HEK293 (cell line): Measurements from ENCODE around the gene KMT2A.

Experiments used
- GLI2 ChIP-seq: fragments of 450-650 bp; formaldehyde crosslinking; IDR thresholded peaks from 2 replicates; pipeline ENCODE4; 2017; ENCODE audit warnings: missing biosample characterization, missing genetic modification characterization, low read depth, borderline replicate concordance
- GLIS2 ChIP-seq: fragments of 450-650 bp; formaldehyde crosslinking; IDR thresholded peaks from 2 replicates; pipeline ENCODE4 v1.5.1; 2016; ENCODE audit warnings: missing biosample characterization, missing genetic modification characterization
- KLF9 ChIP-seq: fragments of 450-650 bp; formaldehyde crosslinking; IDR thresholded peaks from 2 replicates; pipeline ENCODE4 v1.5.1; 2016; ENCODE audit warnings: missing biosample characterization, missing genetic modification characterization, low read depth
- MZF1 ChIP-seq: fragments of 450-650 bp; formaldehyde crosslinking; IDR thresholded peaks from 2 replicates; pipeline ENCODE4 v1.5.1; 2017; ENCODE audit warnings: missing biosample characterization, missing genetic modification characterization, borderline replicate concordance
- PRDM6 ChIP-seq: fragments of 450-650 bp; formaldehyde crosslinking; IDR thresholded peaks from 2 replicates; pipeline ENCODE4 v1.5.1; 2017; ENCODE audit warnings: missing biosample characterization, missing genetic modification characterization
- SALL2 ChIP-seq: fragments of 450-650 bp; formaldehyde crosslinking; IDR thresholded peaks from 2 replicates; pipeline ENCODE4 v1.5.0; 2017; ENCODE audit warnings: missing biosample characterization, mild to moderate bottlenecking, missing genetic modification characterization, borderline replicate concordance
- SP7 ChIP-seq: fragments of 450-650 bp; formaldehyde crosslinking; IDR thresholded peaks from 2 replicates; pipeline ENCODE4 v1.5.1; 2016; ENCODE audit warnings: missing biosample characterization, missing genetic modification characterization
- ZBTB17 ChIP-seq: fragments of 450-650 bp; formaldehyde crosslinking; IDR thresholded peaks from 2 replicates; pipeline ENCODE4 v1.5.1; 2016; ENCODE audit warnings: missing biosample characterization, missing genetic modification characterization
- ZBTB20 ChIP-seq: fragments of 450-650 bp; formaldehyde crosslinking; IDR thresholded peaks from 2 replicates; pipeline ENCODE4 v1.5.1; 2016; ENCODE audit warnings: missing biosample characterization, missing genetic modification characterization
- ZBTB21 ChIP-seq: fragments of 450-650 bp; formaldehyde crosslinking; IDR thresholded peaks from 2 replicates; pipeline ENCODE4 v1.5.1; 2017; ENCODE audit warnings: missing biosample characterization, missing genetic modification characterization
- ZNF112 ChIP-seq: fragments of 450-650 bp; formaldehyde crosslinking; IDR thresholded peaks from 2 replicates; pipeline ENCODE4 v1.5.0; 2017; ENCODE audit warnings: missing biosample characterization, missing genetic modification characterization
- ZNF211 ChIP-seq: fragments of 450-650 bp; formaldehyde crosslinking; IDR thresholded peaks from 2 replicates; pipeline ENCODE4 v1.5.1; 2016; ENCODE audit warnings: low read depth, missing biosample characterization, missing genetic modification characterization
- ZNF239 ChIP-seq: fragments of 450-650 bp; formaldehyde crosslinking; IDR thresholded peaks from 2 replicates; pipeline ENCODE4 v1.5.1; 2016; ENCODE audit warnings: missing biosample characterization, missing genetic modification characterization
- ZNF280D ChIP-seq: fragments of 450-650 bp; formaldehyde crosslinking; IDR thresholded peaks from 2 replicates; pipeline ENCODE4 v1.5.1; 2016; ENCODE audit warnings: missing biosample characterization, missing genetic modification characterization
- ZNF341 ChIP-seq: fragments of 450-650 bp; formaldehyde crosslinking; IDR thresholded peaks from 2 replicates; pipeline ENCODE4; 2016; ENCODE audit warnings: low read depth, missing biosample characterization, missing genetic modification characterization
- ZNF404 ChIP-seq: fragments of 450-650 bp; formaldehyde crosslinking; IDR thresholded peaks from 2 replicates; pipeline ENCODE4 v1.5.1; 2017; ENCODE audit warnings: missing biosample characterization, missing genetic modification characterization
- ZNF48 ChIP-seq: fragments of 450-650 bp; formaldehyde crosslinking; IDR thresholded peaks from 2 replicates; pipeline ENCODE4 v1.5.1; 2016; ENCODE audit warnings: missing biosample characterization, missing genetic modification characterization
- ZNF513 ChIP-seq: fragments of 450-650 bp; IDR thresholded peaks from 2 replicates; pipeline ENCODE4 v1.5.1; 2018; ENCODE audit warnings: missing biosample characterization, missing genetic modification characterization
- ZNF549 ChIP-seq: fragments of 450-650 bp; IDR thresholded peaks from 2 replicates; pipeline ENCODE4 v1.5.1; 2018; ENCODE audit warnings: missing biosample characterization, missing genetic modification characterization, mild to moderate bottlenecking, inconsistent platforms, moderate library complexity
- ZNF555 ChIP-seq: fragments of 450-650 bp; formaldehyde crosslinking; conservative IDR thresholded peaks from 2 replicates; pipeline ENCODE4 v1.5.1; 2017; ENCODE audit warnings: missing biosample characterization, mild to moderate bottlenecking, missing genetic modification characterization, inconsistent platforms
- ZNF558 ChIP-seq: fragments of 450-650 bp; formaldehyde crosslinking; IDR thresholded peaks from 2 replicates; pipeline ENCODE4 v1.5.1; 2016; ENCODE audit warnings: missing biosample characterization, missing genetic modification characterization
- ZNF600 ChIP-seq: fragments of 450-650 bp; formaldehyde crosslinking; IDR thresholded peaks from 2 replicates; pipeline ENCODE4 v1.5.1; 2016; ENCODE audit warnings: missing biosample characterization, missing genetic modification characterization
- ZNF626 ChIP-seq: fragments of 450-650 bp; sonication (Bioruptor Pico); formaldehyde crosslinking; IDR thresholded peaks from 2 replicates; pipeline ENCODE4 v1.5.1; 2018; ENCODE audit warnings: missing biosample characterization, missing genetic modification characterization, inconsistent platforms
- ZNF629 ChIP-seq: fragments of 450-650 bp; formaldehyde crosslinking; IDR thresholded peaks from 2 replicates; pipeline ENCODE4 v1.5.1; 2017; ENCODE audit warnings: missing biosample characterization, missing genetic modification characterization
- ZNF677 ChIP-seq: fragments of 450-650 bp; IDR thresholded peaks from 2 replicates; pipeline ENCODE4 v1.5.0; 2018; ENCODE audit warnings: missing biosample characterization, mild to moderate bottlenecking, missing genetic modification characterization, moderate library complexity
- ZNF792 ChIP-seq: fragments of 450-650 bp; formaldehyde crosslinking; IDR thresholded peaks from 2 replicates; pipeline ENCODE4 v1.5.1; 2016; ENCODE audit warnings: missing biosample characterization, missing genetic modification characterization
- ZNF843 ChIP-seq: fragments of 450-650 bp; formaldehyde crosslinking; IDR thresholded peaks from 2 replicates; pipeline ENCODE4 v1.5.1; 2016; ENCODE audit warnings: missing biosample characterization, missing genetic modification characterization
- ZSCAN23 ChIP-seq: fragments of 450-650 bp; formaldehyde crosslinking; IDR thresholded peaks from 2 replicates; pipeline ENCODE4 v1.5.1; 2016; ENCODE audit warnings: missing biosample characterization, missing genetic modification characterization
- ZSCAN30 ChIP-seq: fragments of 450-650 bp; IDR thresholded peaks from 2 replicates; pipeline ENCODE4 v1.5.1; 2018; ENCODE audit warnings: missing biosample characterization, mild to moderate bottlenecking, missing genetic modification characterization, moderate library complexity
- TF ChIP-seq, protein P1 (sequence below): fragments of 450-650 bp; formaldehyde crosslinking; IDR thresholded peaks from 2 replicates; pipeline ENCODE4 v1.5.1; 2016; ENCODE audit warnings: missing biosample characterization, missing genetic modification characterization
- TF ChIP-seq, protein P2 (sequence below): fragments of 450-650 bp; formaldehyde crosslinking; IDR thresholded peaks from 2 replicates; pipeline ENCODE4 v1.5.1; 2016; ENCODE audit warnings: missing biosample characterization, missing genetic modification characterization

Gene KMT2A

GRCh38 chr11:118401151-118401879 lies 35.0 kb upstream of the KMT2A start, which contains the start of gene ATP5MG (continued):
- TF ChIP-seq ZNF280D (tag by site-specific recombination) (no peak), ZNF843 (no peak; the same call in 1 of the 2 replicates), ZNF629 (tag by site-specific recombination) (no peak), ZNF341 (tag by site-specific recombination) (no peak; the same call in 1 of the 2 replicates), ZBTB20 (tag by site-specific recombination) (peak; percentile 51; the same call in 1 of the 2 replicates), ZBTB17 (tag by site-specific recombination) (no peak; the same call in 1 of the 2 replicates), ZNF600 (tag by site-specific recombination) (peak; percentile 98), ZNF792 (tag by site-specific recombination) (no peak), SALL2 (tag by site-specific recombination) (no peak), ZNF239 (no peak), ZNF558 (tag by site-specific recombination) (no peak), ZNF549 (tag by site-specific recombination) (no peak), ZNF48 (no peak), KLF9 (tag by site-specific recombination) (no peak), ZNF677 (tag by site-specific recombination) (peak; percentile 48; the same call in 1 of the 2 replicates), GLI2 (tag by site-specific recombination) (no peak), GLIS2 (no peak), PRDM6 (no peak), ZSCAN30 (tag by site-specific recombination) (no peak), ZNF404 (no peak), ZSCAN23 (tag by site-specific recombination) (no peak), ZNF513 (tag by site-specific recombination) (no peak), ZNF555 (tag by site-specific recombination) (no peak), ZBTB21 (no peak), ZNF112 (no peak), SP7 (tag by site-specific recombination) (no peak; the same call in 1 of the 2 replicates), ZNF626 (no peak), ZNF211 (tag by site-specific recombination) (no peak), MZF1 (no peak)
- TF ChIP-seq, protein P1, sequence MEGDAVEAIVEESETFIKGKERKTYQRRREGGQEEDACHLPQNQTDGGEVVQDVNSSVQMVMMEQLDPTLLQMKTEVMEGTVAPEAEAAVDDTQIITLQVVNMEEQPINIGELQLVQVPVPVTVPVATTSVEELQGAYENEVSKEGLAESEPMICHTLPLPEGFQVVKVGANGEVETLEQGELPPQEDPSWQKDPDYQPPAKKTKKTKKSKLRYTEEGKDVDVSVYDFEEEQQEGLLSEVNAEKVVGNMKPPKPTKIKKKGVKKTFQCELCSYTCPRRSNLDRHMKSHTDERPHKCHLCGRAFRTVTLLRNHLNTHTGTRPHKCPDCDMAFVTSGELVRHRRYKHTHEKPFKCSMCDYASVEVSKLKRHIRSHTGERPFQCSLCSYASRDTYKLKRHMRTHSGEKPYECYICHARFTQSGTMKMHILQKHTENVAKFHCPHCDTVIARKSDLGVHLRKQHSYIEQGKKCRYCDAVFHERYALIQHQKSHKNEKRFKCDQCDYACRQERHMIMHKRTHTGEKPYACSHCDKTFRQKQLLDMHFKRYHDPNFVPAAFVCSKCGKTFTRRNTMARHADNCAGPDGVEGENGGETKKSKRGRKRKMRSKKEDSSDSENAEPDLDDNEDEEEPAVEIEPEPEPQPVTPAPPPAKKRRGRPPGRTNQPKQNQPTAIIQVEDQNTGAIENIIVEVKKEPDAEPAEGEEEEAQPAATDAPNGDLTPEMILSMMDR (tag by site-specific recombination), result no peak; the same call in 1 of the 2 replicates
- TF ChIP-seq, protein P2, sequence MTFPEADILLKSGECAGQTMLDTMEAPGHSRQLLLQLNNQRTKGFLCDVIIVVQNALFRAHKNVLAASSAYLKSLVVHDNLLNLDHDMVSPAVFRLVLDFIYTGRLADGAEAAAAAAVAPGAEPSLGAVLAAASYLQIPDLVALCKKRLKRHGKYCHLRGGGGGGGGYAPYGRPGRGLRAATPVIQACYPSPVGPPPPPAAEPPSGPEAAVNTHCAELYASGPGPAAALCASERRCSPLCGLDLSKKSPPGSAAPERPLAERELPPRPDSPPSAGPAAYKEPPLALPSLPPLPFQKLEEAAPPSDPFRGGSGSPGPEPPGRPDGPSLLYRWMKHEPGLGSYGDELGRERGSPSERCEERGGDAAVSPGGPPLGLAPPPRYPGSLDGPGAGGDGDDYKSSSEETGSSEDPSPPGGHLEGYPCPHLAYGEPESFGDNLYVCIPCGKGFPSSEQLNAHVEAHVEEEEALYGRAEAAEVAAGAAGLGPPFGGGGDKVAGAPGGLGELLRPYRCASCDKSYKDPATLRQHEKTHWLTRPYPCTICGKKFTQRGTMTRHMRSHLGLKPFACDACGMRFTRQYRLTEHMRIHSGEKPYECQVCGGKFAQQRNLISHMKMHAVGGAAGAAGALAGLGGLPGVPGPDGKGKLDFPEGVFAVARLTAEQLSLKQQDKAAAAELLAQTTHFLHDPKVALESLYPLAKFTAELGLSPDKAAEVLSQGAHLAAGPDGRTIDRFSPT (tag by site-specific recombination), result no peak
